ENCODE results near the gene AJM1.
"Not testable (repeated sequence)": the region's sequence is repeated elsewhere in the genome, so short reads cannot be mapped to it uniquely, and the experiment has no call there.

The AJM1 gene

GRCh38 chr9:136881691-136882108 lies 39.4 kb downstream of the AJM1 start:
- DNase-seq = no peak

- no peak for DNase-seq
Observed at GRCh38 chr9:136882109-136882946, 40.0 kb downstream of the AJM1 start.

- DNase-seq = not testable (repeated sequence)
Observed at GRCh38 chr9:136882947-136883283, 40.6 kb downstream of the AJM1 start.

- not testable (repeated sequence) for DNase-seq
Observed at GRCh38 chr9:136883670-136884069, 41.4 kb downstream of the AJM1 start.

- peak; percentile 94 for DNase-seq
Observed at GRCh38 chr9:136885950-136886578, 43.8 kb downstream of the AJM1 start, which contains the start of gene TRAF2. Gene TRAF2, plus strand, starts transcription at chr9:136886516. Its CDS starts 12,225 bp downstream, at chr9:136898741.

GRCh38 chr9:136886610-136887597 lies 44.6 kb downstream of the AJM1 start:
- no peak for DNase-seq

GRCh38 chr9:136888454-136888853 lies 46.2 kb downstream of the AJM1 start:
- no peak for DNase-seq

GRCh38 chr9:136889858-136890257 lies 47.6 kb downstream of the AJM1 start:
- no peak for DNase-seq

GRCh38 chr9:136890661-136891060 lies 48.4 kb downstream of the AJM1 start:
- DNase-seq = no peak

Data from NCI-H1092 treated with DMSO at 0.1 percent for 48 hours (cell line).